ENCODE data around the gene AQR. TPM values are rescaled to one million over a fixed set of nuclear protein-coding genes. Genes with fewer than 3 reads are reported as not detected.

The AQR gene
- total RNA-seq, 1 experiment from 2014 or later: 30.7 TPM

GRCh38 chr15:34994925-34995324 lies 25.4 kb upstream of the AQR start:
- Histone ChIP-seq H3K4me3 (replicated peaks in 1 of 2; ENCODE audit: low read depth in 1 of 2, low read length in 2 of 2) (no peak overlapping the region), H3K36me3 (ENCODE audit: control insufficient read depth in 1 of 2, insufficient read depth in 2 of 2, low read length in 2 of 2) (no peaks in the 10 kb centered on the region), H2AFZ (ENCODE audit: low read depth, low read length, poor library complexity, severe bottlenecking) (no peak overlapping the region), H3K9ac (ENCODE audit: low read length) (no peak overlapping the region), H4K20me1 (ENCODE audit: insufficient read depth) (no peaks in the 10 kb centered on the region), H3K79me2 (ENCODE audit: insufficient read depth, low read length) (no peaks in the 10 kb centered on the region), H3K9me2 (ENCODE audit: insufficient read depth) (no peaks in the 10 kb centered on the region), H3K4me2 (ENCODE audit: low read length) (no peak overlapping the region), H3K27ac (ENCODE audit: low read depth, low read length) (no peak overlapping the region), H3K4me1 (ENCODE audit: control insufficient read depth in 1 of 2, insufficient read depth in 2 of 2, low read length in 2 of 2) (peaks cover 24 to 45% of the 10 kb centered on the region in 2 experiments), H3K27me3 (ENCODE audit: insufficient read depth, low read length) (no peaks in the 10 kb centered on the region), H3K9me3 (ENCODE audit: control insufficient read depth in 1 of 2, insufficient read depth in 1 of 2, low read depth in 1 of 2, low read length in 2 of 2) (no peaks in the 10 kb centered on the region)
- DNase-seq (ENCODE audit: low read depth, low spot score) (no peak), ATAC-seq (no peak)
- POLR2A ChIA-PET: no interaction called here
- CTCF ChIA-PET: interaction anchor here (1.9 kb wide), 1 partner anchor 25 kb away, joined by 5 read pairs; no protein-coding TSS in a partner anchor
- TF ChIP-seq REST (IDR thresholded peaks at IDR 0.05; ENCODE audit: low read depth): no peak
- no peak for TF ChIP-seq EGR1 (IDR thresholded peaks at IDR 0.05; ENCODE audit: low read depth)
- TF ChIP-seq ZFX (IDR thresholded peaks at IDR 0.05): no peak
- TF ChIP-seq POLR2A (IDR thresholded peaks at IDR 0.05; ENCODE audit: borderline replicate concordance, extremely low read depth, insufficient read depth, insufficient read length): no peak
- TF ChIP-seq SIN3A (IDR thresholded peaks at IDR 0.05; ENCODE audit: low read depth): no peak
- no peak for TF ChIP-seq SP1 (IDR thresholded peaks at IDR 0.05; ENCODE audit: low read depth)
- TF ChIP-seq CTCF (IDR thresholded peaks at IDR 0.05 in 2 of 3, conservative IDR thresholded peaks at IDR 0.05 in 1 of 3; ENCODE audit: borderline replicate concordance in 1 of 3, insufficient read depth in 1 of 3, low read depth in 2 of 3, low read length in 2 of 3): no peak
- TF ChIP-seq SRF (IDR thresholded peaks at IDR 0.05; ENCODE audit: low read depth): no peak
- TF ChIP-seq FOSL1 (IDR thresholded peaks at IDR 0.05; ENCODE audit: low read depth): no peak
- no peak for TF ChIP-seq CEBPB (IDR thresholded peaks at IDR 0.05; ENCODE audit: low read depth)
- TF ChIP-seq TCF7L2 (IDR thresholded peaks at IDR 0.05; ENCODE audit: borderline replicate concordance, extremely low read depth, insufficient read depth, insufficient read length): no peak
- TF ChIP-seq CBX3 (IDR thresholded peaks at IDR 0.05; ENCODE audit: low read depth): no peak
- no peak for TF ChIP-seq ATF3 (IDR thresholded peaks at IDR 0.05)
- intact Hi-C loops (cut with micrococcal nuclease): no loop called here
- BruUV-seq (replicated peaks): no TSS peak
- RAD21 ChIA-PET (ENCODE audit: low non-redundant PET in 1 of 2, low total read pairs in 2 of 2, uncharacterized antibody in 2 of 2, unreplicated experiment in 2 of 2): no interaction called here
